GM12892 (cell line): ENCODE results near the gene IL32.

Experiments used
- POLR2A ChIP-seq: IDR thresholded peaks from 2 replicates; pipeline ENCODE4 v1.6.1; 2011; ENCODE audit warnings: low read depth, low read length, control low read depth
- POLR2AphosphoS5 ChIP-seq: IDR thresholded peaks from 2 replicates; pipeline ENCODE4 v1.6.1; 2011; ENCODE audit warnings: low read depth, low read length, control low read depth
- TAF1 ChIP-seq: IDR thresholded peaks from 2 replicates; pipeline ENCODE4 v1.6.1; 2011; ENCODE audit warnings: low read depth, mild to moderate bottlenecking, control low read depth, low read length, borderline replicate concordance

DNA sequence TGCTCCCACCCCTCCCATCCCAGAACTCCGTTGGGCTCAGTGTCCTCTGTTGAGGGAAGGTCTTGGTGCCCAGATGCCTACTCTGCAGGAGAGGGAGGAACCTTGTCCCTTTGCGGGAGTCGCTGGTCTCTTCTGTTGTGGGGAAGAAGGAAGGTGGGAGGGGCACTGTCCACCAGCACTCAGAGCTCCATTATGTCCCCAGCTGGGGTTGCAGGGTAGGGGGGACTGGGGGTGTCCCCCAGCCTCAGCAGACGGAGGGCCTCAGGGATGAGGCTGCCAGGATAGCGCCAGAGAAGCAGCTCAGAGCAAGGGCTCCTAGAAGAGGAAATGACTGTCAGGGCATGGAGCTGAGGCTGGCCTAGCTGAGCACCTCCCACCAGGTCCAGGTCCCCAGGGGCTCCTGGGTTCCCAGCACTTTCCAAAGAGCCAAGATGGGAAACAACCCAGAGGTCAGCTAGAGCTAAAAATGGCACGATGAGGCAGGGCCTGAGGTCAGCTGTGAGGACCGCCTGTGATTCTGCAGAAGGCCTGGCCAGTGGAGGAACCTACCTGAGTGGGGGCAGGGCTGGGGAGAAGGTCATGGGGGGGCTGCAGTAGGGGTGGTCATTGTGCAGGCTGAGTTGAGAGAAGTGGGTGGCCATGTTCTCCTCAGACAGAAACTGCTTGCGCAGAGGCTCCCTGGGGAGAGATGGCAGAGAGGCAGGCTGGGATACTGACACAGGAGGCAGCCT, 42.6 kb upstream of the IL32 start:
- TF ChIP-seq POLR2A (no peak), TAF1 (no peak), POLR2AphosphoS5 (no peak)
